Smooth muscle cell (in vitro differentiated cells): ENCODE results near the gene DOC2A. TPM values are rescaled to one million over a fixed set of nuclear protein-coding genes. Genes with fewer than 3 reads are reported as not detected.

ENCODE experiments used
- DNase-seq: peaks from one replicate; lab custom pipeline; 2025; ENCODE audit not compliant: unreplicated experiment; lab: John Stamatoyannopoulos, UW
- H2AFZ ChIP-seq: fragments of 200-600 bp; sonication (generic); 2 replicates; pipeline ENCODE4 v1.6.0; 2016; ENCODE audit warnings: antibody characterized with exemption, low read depth, mild to moderate bottlenecking
- H3F3A ChIP-seq: fragments of 200-600 bp; sonication (generic); 2 replicates; pipeline ENCODE4 v1.6.0; 2017; ENCODE audit warnings: antibody characterized with exemption, low read depth
- H3K27ac ChIP-seq: fragments of 200-600 bp; sonication (generic); 2 replicates; pipeline ENCODE4 v1.5.1; 2016; ENCODE audit warnings: low read depth, mild to moderate bottlenecking
- H3K27me3 ChIP-seq: fragments of 200-600 bp; sonication (generic); 2 replicates; pipeline ENCODE4 v1.6.1; 2016; ENCODE audit warnings: low read depth, mild to moderate bottlenecking
- H3K36me3 ChIP-seq: fragments of 200-600 bp; sonication (generic); 2 replicates; pipeline ENCODE4 v1.5.1; 2016; ENCODE audit warnings: low read depth
- H3K4me1 ChIP-seq: fragments of 200-600 bp; sonication (generic); 2 replicates; pipeline ENCODE4 v1.5.1; 2016; ENCODE audit warnings: low read depth
- H3K4me2 ChIP-seq: fragments of 200-600 bp; sonication (generic); 2 replicates; pipeline ENCODE4 v1.6.0; 2016; ENCODE audit warnings: mild to moderate bottlenecking
- H3K4me3 ChIP-seq: fragments of 200-600 bp; sonication (generic); 2 replicates; pipeline ENCODE4 v1.5.1; 2016; ENCODE audit warnings: mild to moderate bottlenecking
- H3K79me2 ChIP-seq: fragments of 200-600 bp; sonication (generic); 2 replicates; pipeline ENCODE4 v1.6.0; 2016; ENCODE audit warnings: low read depth, mild to moderate bottlenecking
- H3K9ac ChIP-seq: fragments of 200-600 bp; sonication (generic); 2 replicates; pipeline ENCODE4 v1.6.0; 2016; ENCODE audit warnings: low read depth
- H3K9me3 ChIP-seq: fragments of 200-600 bp; sonication (generic); replicated peaks from 2 replicates; pipeline ENCODE4 v1.5.1; 2016; ENCODE audit warnings: low read depth
- H4K20me1 ChIP-seq: fragments of 200-600 bp; sonication (generic); 2 replicates; pipeline ENCODE4 v1.6.0; 2016; ENCODE audit warnings: low read depth
- WGBS: methylation state at CpG from one replicate; pipeline ENCODE4 v1.1.7; 2016; ENCODE audit warnings: low lambda C conversion rate; 5-methylcytosine and 5-hydroxymethylcytosine counted together
- polyA plus RNA-seq: library from polyadenylated mRNA; unstranded; fragments of >200 nt; fragmentation: Nextera tagmentation; extraction: Ambion mirVana; gene quantifications from 2 replicates; pipeline ENCODE4 v1.2.1, GENCODE V29; 2016
- total RNA-seq: library from RNA; depleted of rRNA; stranded (reverse); fragments of >200 nt; gene quantifications from 2 replicates; pipeline ENCODE4 v1.2.3, GENCODE V29; 2014
- TF ChIP-seq, protein P1 (sequence below): fragments of 200-600 bp; sonication (generic); IDR thresholded peaks from 2 replicates; pipeline ENCODE4 v1.5.1; 2017; ENCODE audit warnings: borderline replicate concordance, mild to moderate bottlenecking, antibody characterized with exemption; ENCODE audit not compliant: insufficient read depth, poor library complexity, severe bottlenecking

Gene DOC2A
- total and polyA plus RNA-seq, 2 experiments from 2014 or later: 0.09 TPM; not detected in 1

- no peak for DNase-seq
- no peak overlapping the region for H3K4me2 ChIP-seq
- H3K4me1 ChIP-seq: no peaks in the 10 kb centered on the region
- H3K4me3 ChIP-seq: no peak overlapping the region
- H3K27me3 ChIP-seq: no peaks in the 10 kb centered on the region
- 97% methylated on average over 12 of the region's 12 CpGs for WGBS
- H3F3A ChIP-seq: no peaks in the 10 kb centered on the region
- no peak overlapping the region for H3K9ac ChIP-seq
- no peaks in the 10 kb centered on the region for H3K9me3 ChIP-seq
- H3K27ac ChIP-seq: no peak overlapping the region
- TF ChIP-seq, protein P1, sequence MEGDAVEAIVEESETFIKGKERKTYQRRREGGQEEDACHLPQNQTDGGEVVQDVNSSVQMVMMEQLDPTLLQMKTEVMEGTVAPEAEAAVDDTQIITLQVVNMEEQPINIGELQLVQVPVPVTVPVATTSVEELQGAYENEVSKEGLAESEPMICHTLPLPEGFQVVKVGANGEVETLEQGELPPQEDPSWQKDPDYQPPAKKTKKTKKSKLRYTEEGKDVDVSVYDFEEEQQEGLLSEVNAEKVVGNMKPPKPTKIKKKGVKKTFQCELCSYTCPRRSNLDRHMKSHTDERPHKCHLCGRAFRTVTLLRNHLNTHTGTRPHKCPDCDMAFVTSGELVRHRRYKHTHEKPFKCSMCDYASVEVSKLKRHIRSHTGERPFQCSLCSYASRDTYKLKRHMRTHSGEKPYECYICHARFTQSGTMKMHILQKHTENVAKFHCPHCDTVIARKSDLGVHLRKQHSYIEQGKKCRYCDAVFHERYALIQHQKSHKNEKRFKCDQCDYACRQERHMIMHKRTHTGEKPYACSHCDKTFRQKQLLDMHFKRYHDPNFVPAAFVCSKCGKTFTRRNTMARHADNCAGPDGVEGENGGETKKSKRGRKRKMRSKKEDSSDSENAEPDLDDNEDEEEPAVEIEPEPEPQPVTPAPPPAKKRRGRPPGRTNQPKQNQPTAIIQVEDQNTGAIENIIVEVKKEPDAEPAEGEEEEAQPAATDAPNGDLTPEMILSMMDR: no peak
- peaks cover 6% of the 10 kb centered on the region for H3K36me3 ChIP-seq
- H4K20me1 ChIP-seq: peaks cover 13% of the 10 kb centered on the region
- H2AFZ ChIP-seq: no peak overlapping the region
- no peaks in the 10 kb centered on the region for H3K79me2 ChIP-seq
These were observed 27.2 kb downstream of the DOC2A start for GRCh38 chr16:29983420-29984136.

- no peak overlapping the region for H3K9ac ChIP-seq
- WGBS: 95% methylated on average over 24 of the region's 24 CpGs
- no peaks in the 10 kb centered on the region for H3K27me3 ChIP-seq
- H4K20me1 ChIP-seq: peaks cover 20% of the 10 kb centered on the region
- H3K79me2 ChIP-seq: peaks cover 2% of the 10 kb centered on the region
- no peak overlapping the region for H3K27ac ChIP-seq
- H3K9me3 ChIP-seq: no peaks in the 10 kb centered on the region
- no peak overlapping the region for H2AFZ ChIP-seq
- no peak overlapping the region for H3K4me2 ChIP-seq
- H3F3A ChIP-seq: no peaks in the 10 kb centered on the region
- no peak for DNase-seq
- no peaks in the 10 kb centered on the region for H3K4me1 ChIP-seq
- peaks cover 6% of the 10 kb centered on the region for H3K36me3 ChIP-seq
- TF ChIP-seq, protein P1: no peak
- H3K4me3 ChIP-seq: no peak overlapping the region
These were observed 28.0 kb downstream of the DOC2A start for GRCh38 chr16:29982560-29983419.

GRCh38 chr16:29978564-29979270 lies 32.1 kb downstream of the DOC2A start:
- TF ChIP-seq, protein P1: no peak
- no peaks in the 10 kb centered on the region for H3K9me3 ChIP-seq
- no peak overlapping the region for H3K9ac ChIP-seq
- no peak overlapping the region for H3K4me3 ChIP-seq
- H3F3A ChIP-seq: no peaks in the 10 kb centered on the region
- peaks cover 42% of the 10 kb centered on the region for H3K79me2 ChIP-seq
- H2AFZ ChIP-seq: no peak overlapping the region
- no peak for DNase-seq
- H3K4me2 ChIP-seq: no peak overlapping the region
- no peaks in the 10 kb centered on the region for H3K27me3 ChIP-seq
- H3K36me3 ChIP-seq: peaks cover 6% of the 10 kb centered on the region
- H4K20me1 ChIP-seq: peaks cover 56% of the 10 kb centered on the region
- 98% methylated on average over 9 of the region's 9 CpGs for WGBS
- peaks cover 25% of the 10 kb centered on the region for H3K4me1 ChIP-seq
- H3K27ac ChIP-seq: no peak overlapping the region
